Stimulated activated CD4-positive, alpha-beta T cell treated with anti-CD3 and anti-CD28 coated beads, Interleukin-12 subunit alpha, Interleukin-12 subunit beta, amount 100 ng/mL, for 24 hours (primary cell): ENCODE measurements around the gene RTN4IP1.
A peak's percentile ranks its signal among the peaks of the same experiment; 100 is the strongest.

Source experiments
- DNase-seq, 2 experiments: peaks; one replicate each; pipeline ENCODE4 v3.0.0-alpha.2; 2020; ENCODE audit warnings: low read depth in 2 of 2

Gene RTN4IP1

GRCh38 chr6:106629103-106629858, at the start of gene RTN4IP1, which contains the start of gene QRSL1:
RTN4IP1 (minus strand) TSS chr6:106629498; CDS start chr6:106629021, 477 bp downstream.
QRSL1 (plus strand) TSS chr6:106629578; CDS start chr6:106629682, 104 bp downstream.
- DNase-seq = peak; percentile 72 to 73

DNA sequence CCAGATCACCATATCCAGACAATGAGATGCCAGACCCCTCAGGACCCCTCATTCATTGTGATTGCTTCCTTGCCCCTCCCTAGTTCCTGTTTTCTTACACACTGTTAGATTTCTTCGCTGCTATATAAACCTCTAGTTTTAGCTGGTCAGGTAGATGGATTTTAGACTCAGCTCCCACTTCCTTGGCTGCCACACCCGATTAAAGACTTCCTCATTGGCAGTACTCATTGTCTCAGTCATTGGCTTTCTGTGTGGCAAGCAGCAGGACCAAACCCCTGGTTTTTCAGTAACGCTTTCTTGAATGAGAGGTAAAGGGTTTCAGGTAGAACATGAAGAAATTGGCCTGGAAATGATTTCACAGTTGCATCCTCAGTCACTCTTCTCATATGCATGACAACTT, 48.0 kb upstream of the RTN4IP1 start:
- no peak for DNase-seq

DNA sequence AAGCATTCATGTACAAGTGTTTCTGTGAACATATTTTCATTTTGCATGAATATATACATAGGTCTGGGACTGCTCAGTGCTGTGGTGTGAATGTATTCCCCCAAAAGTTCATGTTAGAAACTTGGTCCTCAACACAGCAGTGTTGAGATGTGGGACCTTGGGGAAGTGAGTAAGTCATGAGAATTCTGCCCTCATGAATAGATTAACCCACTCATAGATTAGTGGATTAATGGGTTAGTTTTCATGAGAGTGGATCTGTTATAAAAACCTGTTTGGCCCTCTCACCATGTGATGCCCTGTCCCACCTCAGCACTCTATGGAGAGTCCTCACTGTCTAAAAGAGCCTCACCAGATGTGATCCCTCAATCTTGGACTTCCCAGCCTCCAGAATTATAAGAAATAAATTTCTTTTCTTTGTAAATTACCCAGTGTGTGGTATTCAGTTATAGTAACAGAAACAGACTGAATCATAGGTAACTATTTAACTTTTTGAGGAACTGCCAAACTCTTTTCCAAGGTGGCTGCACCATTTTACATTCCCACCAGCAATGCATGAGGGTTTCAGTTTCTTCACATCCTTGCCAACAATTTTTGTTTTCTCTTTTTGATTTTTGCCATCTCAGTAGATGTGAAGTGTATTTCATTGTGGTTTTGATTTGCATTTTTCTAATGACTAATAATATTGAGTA, 45.4 kb upstream of the RTN4IP1 start:
- no peak for DNase-seq

DNA sequence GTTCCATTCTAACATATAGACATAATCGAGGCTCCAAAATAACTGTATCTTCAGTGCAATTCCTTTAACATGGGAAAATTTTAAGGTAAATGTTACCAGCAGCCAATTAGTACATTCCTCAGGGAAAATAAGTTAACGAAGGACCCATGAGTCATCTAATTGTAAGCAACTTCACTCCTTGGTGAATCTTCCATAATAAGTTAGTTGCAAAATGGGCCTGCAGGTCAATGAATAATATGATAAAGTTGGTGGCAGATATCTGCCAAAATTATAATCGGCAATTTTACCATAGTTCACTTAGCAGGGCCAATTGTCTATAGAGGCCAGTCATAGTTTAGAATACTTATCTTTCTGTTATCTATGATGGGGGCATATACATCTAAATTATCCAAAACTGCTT, 42.4 kb upstream of the RTN4IP1 start:
- no peak for DNase-seq

- no peak for DNase-seq
These were observed 40.9 kb upstream of the RTN4IP1 start for GRCh38 chr6:106670236-106670635.

- no peak for DNase-seq
These were observed 37.7 kb upstream of the RTN4IP1 start for GRCh38 chr6:106667022-106667402.

GRCh38 chr6:106666282-106667021, 37.2 kb upstream of the RTN4IP1 start:
- no peak for DNase-seq

DNA sequence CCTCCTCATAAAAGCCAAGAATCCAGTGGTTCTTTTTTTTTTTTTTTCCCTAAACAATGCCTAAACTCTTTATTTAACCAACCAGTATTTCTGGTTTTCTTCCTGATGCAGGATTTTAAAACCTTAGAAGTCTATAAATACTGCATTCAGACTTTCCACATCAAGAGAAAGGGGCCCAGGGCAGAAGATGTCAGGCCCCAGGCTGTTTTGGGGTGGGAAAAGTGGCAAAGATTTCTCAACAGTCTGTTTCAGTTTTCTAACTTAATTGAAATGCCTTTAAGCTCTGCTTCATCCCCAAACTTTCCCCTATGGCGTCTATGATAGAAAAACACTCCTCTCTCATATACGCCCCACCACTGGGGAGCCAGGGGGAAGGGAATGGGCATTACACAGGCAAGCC, 33.2 kb upstream of the RTN4IP1 start:
- DNase-seq = no peak

DNA sequence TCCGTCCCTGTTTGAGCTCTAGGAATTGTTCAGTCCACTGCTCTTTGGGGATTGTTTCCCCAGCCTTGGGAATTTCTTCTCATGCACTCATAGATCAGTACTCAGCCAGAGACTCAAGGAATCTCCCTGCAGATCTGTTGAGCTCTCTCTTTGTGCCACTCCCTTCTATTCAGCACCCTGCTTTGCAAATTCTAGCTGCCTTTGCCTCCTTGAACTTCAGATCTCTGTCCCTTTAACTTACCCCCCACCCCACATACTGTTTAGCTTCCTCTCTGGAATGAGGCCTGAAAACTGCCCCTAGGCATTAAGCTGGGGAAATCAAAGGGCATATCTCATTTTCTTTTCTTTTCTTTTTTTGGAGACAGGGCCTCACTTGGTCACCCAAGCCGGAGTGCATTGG, 30.6 kb upstream of the RTN4IP1 start:
- no peak for DNase-seq

- no peak for DNase-seq
These were observed 29.2 kb upstream of the RTN4IP1 start for GRCh38 chr6:106658469-106658868.

DNA sequence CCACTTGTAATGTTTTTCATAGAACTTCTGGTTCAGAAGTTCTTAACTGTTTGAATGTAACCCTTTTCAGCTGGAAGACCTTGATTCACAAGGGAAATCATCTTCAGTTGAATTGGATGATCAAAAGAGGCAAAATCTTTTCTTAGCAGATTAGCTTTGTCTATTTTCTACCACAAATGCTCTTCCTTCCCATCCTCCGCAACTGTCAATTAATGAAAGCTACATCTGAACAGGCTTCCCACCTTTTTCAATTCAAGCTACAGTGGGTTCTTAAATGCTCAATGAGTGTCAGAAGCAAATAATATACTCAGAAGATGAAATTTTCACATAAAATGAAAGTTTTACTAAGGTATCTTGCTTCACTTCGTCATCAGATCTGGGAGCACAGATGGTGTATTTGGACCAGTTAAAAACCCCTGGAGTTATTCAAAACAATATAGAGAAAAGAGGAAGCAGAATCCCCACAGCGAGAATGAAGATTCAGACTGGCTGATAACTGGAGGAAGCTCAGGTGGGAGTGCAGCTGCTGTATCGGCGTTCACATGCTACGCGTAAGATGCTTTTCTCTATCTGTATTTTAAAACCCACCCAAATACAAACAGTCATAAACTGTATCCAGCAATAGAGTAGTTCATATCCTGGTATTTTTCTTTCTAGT, 19.5 kb upstream of the RTN4IP1 start:
- DNase-seq = no peak

DNA sequence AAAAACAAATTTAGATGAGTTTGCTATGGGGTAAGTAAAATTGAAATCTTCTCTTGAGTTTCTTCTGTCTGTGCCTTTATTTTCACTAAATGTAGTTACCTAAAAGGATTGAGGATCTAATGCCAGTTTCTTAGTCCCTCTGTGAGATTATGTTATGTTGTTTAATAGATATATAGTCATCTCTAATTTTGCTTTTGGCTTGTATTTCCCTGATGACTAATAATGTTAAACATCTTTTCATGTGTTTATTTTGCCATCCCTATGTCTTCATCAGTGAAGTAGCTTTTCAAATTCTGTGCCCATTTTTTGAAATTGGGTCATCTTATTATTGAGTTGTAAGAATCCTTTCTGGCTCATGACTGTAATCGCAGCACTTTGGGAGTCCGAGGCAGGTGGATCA, 13.8 kb upstream of the RTN4IP1 start:
- DNase-seq = no peak

GRCh38 chr6:106642476-106642875, 13.2 kb upstream of the RTN4IP1 start:
- DNase-seq = no peak

GRCh38 chr6:106639812-106640211, 10.5 kb upstream of the RTN4IP1 start:
- DNase-seq = no peak

GRCh38 chr6:106637717-106638341, 8.5 kb upstream of the RTN4IP1 start:
- no peak for DNase-seq

DNA sequence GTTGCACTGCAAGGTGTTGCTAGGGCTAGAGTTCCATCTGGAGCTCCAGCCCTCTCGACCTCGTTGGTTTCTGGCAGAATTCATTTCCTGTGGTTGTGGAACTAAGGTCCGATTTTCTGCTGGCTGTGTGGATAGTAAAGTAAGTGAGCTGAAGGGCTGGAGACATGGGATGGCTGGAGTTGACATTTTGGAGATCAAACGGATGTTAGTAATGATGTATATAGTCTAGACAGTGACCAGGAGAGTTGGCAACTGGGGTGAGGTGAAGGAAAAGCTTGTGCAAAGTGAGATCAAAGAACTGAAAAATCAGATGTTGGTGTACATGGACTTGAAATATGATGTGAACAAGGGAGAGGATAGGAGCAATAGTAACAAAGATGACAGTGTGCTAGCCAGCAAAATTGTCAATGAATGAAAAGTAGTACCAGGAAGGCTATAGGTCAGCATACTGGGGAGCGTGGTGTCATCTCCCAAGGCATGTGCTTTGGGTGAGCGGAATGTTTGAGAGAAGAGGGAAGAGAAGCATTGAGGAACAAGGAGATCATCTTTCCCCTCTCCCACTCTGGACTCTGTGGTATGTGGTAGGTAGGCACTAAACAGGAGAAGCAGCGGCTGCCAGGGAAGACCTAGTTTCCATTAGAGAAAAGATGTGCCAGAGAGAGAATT, 7.9 kb upstream of the RTN4IP1 start:
- no peak for DNase-seq

DNA sequence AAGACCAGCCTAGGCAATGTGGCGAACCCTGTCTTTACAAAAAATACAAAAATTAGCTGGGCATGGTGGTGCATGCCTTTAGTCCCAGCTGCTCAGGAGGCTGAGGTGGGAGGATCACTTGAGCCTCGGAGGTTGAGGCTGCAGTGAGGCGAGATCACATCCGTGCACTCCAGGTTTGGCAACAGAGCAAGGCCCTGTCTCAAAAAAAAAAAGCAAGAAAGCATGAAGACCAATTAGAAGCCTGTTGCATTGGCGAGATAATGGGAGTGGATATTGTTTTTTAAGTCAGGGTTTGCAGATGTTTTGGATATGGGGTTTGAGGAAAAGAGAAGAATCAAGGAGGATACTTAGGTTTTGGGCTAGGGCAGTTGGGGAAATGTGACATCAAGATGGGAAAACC, 5.3 kb upstream of the RTN4IP1 start:
- no peak for DNase-seq

- DNase-seq = no peak
These were observed 2.0 kb upstream of the RTN4IP1 start for GRCh38 chr6:106631346-106631745.

DNA sequence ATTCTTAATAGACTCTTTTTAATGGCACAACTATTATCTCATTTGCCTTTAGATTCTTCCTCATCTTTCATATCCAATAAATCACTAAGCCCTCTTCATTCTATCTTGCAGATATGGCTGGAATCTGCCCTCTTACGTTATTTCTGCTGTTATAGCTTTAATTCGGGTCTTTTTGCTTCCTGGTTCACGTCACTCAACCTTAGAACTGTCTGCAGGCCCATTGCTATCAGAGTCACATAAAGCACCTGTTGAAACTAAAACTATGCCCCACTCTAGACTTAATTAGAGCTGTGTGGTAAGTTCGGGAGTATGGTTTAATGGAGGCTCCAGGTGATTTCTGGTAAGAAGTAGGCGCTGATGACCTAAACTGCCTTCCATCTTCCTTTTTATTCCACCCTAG, 1.1 kb upstream of the RTN4IP1 start:
- DNase-seq = no peak

DNA sequence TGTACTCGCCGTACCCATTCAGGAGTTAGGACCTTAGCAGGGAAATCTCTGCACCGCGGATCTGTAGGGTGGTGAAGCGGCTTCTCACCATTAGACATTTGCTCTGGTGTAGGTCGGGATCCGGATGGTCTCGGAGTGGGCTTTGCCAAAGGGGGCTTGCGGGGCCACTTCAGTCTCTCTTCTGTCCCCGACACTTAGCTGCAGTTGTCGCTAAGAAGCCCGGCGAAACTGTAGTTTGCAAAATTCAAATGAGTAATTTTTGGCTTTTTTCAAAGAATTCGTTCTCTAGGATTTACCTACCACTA, 513 bp upstream of the RTN4IP1 start:
- no peak for DNase-seq

DNA sequence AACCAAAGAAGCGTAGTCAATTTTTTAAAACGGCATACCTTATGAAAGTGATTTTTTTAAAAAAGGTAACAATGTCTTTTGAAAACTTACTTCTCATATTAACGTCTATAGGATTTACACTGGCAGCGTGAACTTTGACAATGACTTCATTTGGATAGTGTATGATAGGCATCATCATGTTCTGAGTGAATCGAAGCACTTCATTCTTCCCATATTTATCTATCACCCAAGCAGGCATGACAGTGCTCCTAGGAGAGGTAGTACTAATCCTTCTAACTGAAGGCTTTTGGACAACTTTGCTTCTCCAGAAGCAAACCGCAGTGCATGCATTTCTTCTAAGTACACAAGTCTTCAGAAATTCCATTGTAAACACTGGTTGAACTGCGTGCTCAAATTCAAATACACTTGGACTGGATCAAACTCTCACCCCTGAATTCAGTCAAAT, 618 bp downstream of the RTN4IP1 start:
- DNase-seq = no peak
